DMS 273 treated with DMSO at 0.1 percent for 48 hours (cell line): ENCODE measurements around the gene EMX2.
"Not testable (repeated sequence)": the region's sequence is repeated elsewhere in the genome, so short reads cannot be mapped to it uniquely, and the experiment has no call there.

ENCODE experiments used
- DNase-seq: peaks from one replicate; lab custom pipeline; 2025; lab: John Stamatoyannopoulos, UW

The EMX2 gene

GRCh38 chr10:117542706-117543224, at the start of gene EMX2:
EMX2 (plus strand) TSS chr10:117542746; CDS start chr10:117543268, 522 bp downstream.
- no peak for DNase-seq

- no peak for DNase-seq
Observed at GRCh38 chr10:117496031-117496430, 46.5 kb upstream of the EMX2 start.

GRCh38 chr10:117496616-117497028, 45.9 kb upstream of the EMX2 start:
- DNase-seq: no peak

- DNase-seq: no peak
Observed at GRCh38 chr10:117497736-117498135, 44.8 kb upstream of the EMX2 start.

GRCh38 chr10:117499248-117500105, 43.1 kb upstream of the EMX2 start:
- DNase-seq: no peak

- no peak for DNase-seq
Observed at GRCh38 chr10:117500456-117500855, 42.1 kb upstream of the EMX2 start.

- DNase-seq: no peak
Observed at GRCh38 chr10:117501460-117502035, 41.0 kb upstream of the EMX2 start.

- DNase-seq: no peak
Observed at GRCh38 chr10:117502421-117503243, 39.9 kb upstream of the EMX2 start.

GRCh38 chr10:117503244-117504205, 39.0 kb upstream of the EMX2 start:
- DNase-seq: peak; percentile 60

GRCh38 chr10:117504562-117504961, 38.0 kb upstream of the EMX2 start:
- DNase-seq: no peak

- DNase-seq: not testable (repeated sequence)
Observed at GRCh38 chr10:117507081-117507480, 35.5 kb upstream of the EMX2 start.

GRCh38 chr10:117509573-117509972, 33.0 kb upstream of the EMX2 start:
- DNase-seq: no peak

- no peak for DNase-seq
Observed at GRCh38 chr10:117511601-117512390, 30.8 kb upstream of the EMX2 start.

- no peak for DNase-seq
Observed at GRCh38 chr10:117514971-117515370, 27.6 kb upstream of the EMX2 start.

- no peak for DNase-seq
Observed at GRCh38 chr10:117516681-117517080, 25.9 kb upstream of the EMX2 start.

- no peak for DNase-seq
Observed at GRCh38 chr10:117518246-117518645, 24.3 kb upstream of the EMX2 start.

- no peak for DNase-seq
Observed at GRCh38 chr10:117519286-117519685, 23.3 kb upstream of the EMX2 start.

GRCh38 chr10:117519879-117520278, 22.7 kb upstream of the EMX2 start:
- DNase-seq: no peak

GRCh38 chr10:117530791-117531190, 11.8 kb upstream of the EMX2 start:
- DNase-seq: no peak

- no peak for DNase-seq
Observed at GRCh38 chr10:117531371-117532002, 11.1 kb upstream of the EMX2 start.
